Measurements from ENCODE around the gene NXPE3.

GRCh38 chr3:101870138-101870537 is 91.1 kb downstream of the NXPE3 start:
- TF ChIP-seq CTCF (conservative IDR thresholded peaks at IDR 0.05) = no peak
- TF ChIP-seq EZH2 (IDR thresholded peaks at IDR 0.05; ENCODE audit: low read depth) = no peak
